Muscle of back (tissue), 11 donors: ENCODE results near the gene ZBTB7A. TPM values are rescaled to one million over a fixed set of nuclear protein-coding genes. Genes with fewer than 3 reads are reported as not detected.
"Not testable (repeated sequence)": the region's sequence is repeated elsewhere in the genome, so short reads cannot be mapped to it uniquely, and the experiment has no call there.

Source experiments
- DNase-seq, 3 donors: peaks; one replicate each; pipeline versions ENCODE4 v3.0.0 to v3.0.0-alpha.2; 2013
- polyA plus RNA-seq, 10 donors: library from polyadenylated mRNA; unstranded; fragments of 120-200 nt; gene quantifications; one replicate each; pipeline ENCODE4 v1.2.1, GENCODE V29; 2013; ENCODE audit not compliant: insufficient read length in 10 of 10

Gene ZBTB7A
- polyA plus RNA-seq, 10 donors, result 5.4 to 9.0 (median 8.0) TPM

DNA sequence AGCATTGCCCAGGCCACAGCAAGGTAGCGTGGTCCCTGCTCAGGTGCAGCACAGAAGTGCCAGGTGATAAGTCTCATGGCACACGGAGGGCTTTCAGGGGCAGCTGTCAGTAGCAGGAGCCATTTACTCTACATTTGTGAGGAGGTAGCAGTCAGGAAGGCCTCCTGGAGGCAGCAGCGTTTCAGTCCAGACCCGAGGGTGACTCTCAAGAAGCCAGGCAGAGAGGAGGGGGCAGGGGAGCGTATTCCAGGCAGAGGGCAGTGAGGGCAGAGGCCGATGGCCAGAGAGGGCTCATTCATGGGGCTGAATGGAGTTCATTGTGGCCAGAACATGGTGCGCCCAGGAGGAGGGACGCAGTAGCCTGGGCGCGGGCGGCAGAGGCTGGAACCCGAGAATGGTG, 50.2 kb downstream of the ZBTB7A start:
- no peak for DNase-seq

DNA sequence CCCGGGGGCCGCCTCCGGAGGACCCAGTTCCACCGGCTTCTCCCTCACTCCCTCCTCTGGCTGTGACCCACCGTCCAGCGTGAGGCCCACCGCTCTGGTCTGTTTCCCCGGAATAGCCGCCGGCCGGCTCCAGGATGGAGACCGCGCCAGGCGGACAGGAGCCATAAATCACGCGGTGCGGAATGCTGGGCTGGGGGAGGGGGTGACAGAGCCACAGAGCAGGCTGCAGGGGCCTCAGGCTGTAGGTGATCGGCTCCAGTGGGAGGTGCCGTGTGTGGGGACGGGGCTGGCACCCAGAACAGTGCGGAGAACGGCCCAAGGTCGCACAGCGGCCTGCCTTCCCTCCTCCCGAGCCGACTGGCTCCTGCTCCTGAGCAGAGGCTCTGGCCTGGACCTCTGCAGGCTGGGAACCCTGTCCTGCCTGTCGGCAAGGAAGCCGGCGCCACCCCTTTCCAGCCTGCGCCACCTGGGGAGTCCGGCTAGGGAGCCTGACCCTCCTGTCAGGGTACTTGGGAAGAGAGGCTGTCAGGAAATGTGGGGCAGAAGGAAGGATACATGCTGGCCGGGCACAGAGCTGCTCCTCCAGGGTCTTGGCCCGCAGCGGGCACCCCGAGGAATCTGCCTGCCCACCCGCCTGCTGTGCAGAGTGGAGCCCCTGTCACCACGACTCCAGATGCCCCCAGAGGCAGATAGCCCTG, 50.8 kb downstream of the ZBTB7A start:
- peak in 2 of 3 donors; percentile 38 to 73 for DNase-seq

DNA sequence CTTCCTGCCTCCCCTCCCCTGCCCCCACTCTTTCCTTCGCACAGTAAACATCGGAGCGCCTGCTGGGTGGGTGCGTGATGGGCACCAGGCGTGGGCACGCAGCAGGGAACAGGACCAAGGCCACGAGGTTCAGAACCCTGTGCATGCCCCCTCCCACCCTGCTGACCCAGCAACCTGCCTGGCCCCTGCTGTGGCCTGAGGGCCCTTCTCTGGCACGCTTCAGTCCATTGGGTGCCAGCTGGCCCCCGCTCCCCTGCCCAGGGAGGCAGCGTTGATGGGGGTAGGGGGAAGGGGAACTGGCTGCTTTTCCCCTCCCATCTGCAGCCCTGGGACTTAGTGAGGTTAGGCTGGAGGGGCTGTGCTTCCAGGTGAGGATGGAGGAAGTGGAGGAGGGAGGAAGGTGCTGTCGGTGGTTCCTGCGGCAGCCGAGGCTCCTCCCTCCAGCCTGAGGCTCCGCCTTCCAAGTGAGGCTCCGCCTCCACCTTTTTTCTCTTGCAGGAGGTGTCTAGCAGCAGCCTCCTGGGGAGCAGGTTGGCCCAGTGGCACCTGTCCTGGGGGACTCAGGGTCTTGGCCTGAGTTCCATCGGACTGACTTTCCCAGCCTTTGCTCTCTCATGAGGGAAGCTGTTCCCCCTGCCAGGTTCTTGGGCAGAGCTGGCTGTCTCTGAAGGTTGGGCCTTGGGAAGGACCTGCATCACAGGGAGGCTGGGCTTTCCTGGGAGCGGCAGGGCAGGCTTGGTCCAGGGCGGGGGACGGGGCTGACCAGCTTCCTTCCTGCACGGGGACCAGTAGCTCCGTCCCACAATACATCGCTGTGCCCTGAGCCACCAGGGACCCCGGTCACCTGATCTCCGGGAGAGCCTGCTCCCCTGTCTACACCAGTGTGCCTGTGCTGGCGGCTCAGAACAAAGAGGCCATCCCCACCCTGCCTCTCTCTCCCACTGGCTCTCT, 51.9 kb downstream of the ZBTB7A start:
- peak in 1 of 3 donors; percentile 40 for DNase-seq

DNA sequence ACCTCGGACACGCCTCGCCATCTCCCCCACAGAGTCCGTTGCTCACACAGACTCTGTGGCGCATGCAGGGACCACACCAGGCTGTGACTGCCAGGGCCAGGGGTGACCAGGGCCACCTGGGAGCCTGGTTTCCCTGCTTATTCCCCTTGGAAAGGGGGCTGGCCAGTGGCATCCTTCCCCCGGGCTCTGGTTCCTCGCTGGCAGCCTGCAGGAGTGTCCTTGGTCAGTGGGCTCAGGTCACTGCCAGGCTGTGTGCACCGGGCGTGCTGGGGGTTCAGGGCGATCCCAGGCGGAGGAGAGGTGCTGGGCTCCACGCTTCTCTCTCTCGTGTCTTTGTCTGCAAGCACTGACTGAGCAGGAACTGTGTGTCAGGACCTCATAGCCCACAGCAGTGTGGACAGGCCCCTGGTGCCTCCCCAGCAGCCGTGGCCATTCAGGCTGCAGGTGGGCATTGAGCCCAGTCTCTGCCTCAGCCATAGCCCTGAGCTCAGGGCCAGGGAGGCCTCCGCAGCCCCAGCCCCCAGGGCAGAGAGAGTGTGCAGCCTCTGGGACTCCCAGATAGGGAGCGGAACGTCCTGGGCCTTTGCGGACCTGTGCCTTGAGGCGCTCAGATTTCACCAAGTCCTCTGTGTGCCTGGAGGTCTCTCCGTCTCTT, 52.7 kb downstream of the ZBTB7A start:
- DNase-seq, result no peak

DNA sequence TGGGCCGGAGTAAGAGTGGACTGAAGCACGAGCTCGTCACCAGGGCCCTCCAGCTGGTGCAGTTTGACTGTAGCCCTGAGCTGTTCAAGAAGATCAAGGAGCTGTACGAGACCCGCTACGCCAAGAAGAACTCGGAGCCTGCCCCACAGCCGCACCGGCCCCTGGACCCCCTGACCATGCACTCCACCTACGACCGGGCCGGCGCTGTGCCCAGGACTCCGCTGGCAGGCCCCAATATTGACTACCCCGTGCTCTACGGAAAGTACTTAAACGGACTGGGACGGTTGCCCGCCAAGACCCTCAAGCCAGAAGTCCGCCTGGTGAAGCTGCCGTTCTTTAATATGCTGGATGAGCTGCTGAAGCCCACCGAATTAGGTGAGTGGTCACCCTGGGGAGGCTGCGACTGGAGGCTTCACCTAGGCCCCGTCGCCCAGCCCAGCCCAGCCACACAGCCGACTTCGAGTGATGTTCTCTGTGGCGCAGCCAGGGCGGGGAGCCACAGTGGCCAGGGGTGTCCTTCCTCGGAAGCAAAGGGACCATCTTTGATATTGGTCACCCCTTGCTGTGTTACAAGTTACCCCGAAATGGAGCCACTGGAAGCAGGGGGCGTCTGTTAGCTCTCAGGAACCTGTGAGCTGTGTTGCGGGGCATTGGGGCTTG, 53.6 kb downstream of the ZBTB7A start:
- DNase-seq, result no peak

DNA sequence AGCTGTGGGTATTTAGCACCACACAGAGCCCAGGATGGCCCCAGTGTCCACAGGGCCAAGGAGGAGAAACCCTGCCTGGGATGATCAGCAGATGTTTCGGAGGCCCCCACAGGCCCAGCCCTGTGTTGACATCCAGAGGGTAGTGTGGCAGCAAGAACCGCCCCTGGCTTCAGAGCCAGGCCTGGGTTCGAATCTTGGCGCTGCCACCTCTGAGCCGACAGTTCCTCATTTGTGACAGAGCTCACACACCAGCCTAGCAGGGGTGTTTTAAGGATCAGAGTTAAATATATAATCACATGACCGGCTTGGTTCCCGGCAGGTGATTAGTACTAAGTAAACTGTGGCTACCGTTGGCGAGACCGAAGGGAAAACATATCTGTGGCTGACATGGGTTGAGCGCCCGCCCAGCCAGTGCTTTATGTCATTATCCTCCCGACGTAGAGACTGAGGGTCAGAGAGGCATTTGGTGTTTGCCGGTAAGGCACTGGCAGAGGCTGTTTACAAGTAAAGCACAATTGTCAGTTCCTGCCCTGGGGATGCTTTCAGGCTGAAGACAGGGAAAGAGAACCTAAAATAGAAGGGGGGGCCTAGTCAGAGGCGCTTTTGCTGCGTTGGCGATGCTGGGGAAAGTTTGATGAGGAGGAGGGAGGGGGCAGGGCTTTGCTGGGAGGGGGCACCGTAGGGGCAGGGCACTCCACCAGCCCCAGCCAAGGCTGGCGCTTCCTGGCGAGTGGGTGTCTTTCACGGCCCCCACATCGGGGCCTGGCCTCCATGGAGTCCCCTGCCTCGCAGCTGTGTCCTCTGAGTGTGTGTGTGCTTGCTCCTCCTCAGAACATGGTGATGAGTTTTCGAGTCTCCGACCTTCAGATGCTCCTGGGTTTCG, 54.4 kb downstream of the ZBTB7A start:
- DNase-seq, result no peak

DNA sequence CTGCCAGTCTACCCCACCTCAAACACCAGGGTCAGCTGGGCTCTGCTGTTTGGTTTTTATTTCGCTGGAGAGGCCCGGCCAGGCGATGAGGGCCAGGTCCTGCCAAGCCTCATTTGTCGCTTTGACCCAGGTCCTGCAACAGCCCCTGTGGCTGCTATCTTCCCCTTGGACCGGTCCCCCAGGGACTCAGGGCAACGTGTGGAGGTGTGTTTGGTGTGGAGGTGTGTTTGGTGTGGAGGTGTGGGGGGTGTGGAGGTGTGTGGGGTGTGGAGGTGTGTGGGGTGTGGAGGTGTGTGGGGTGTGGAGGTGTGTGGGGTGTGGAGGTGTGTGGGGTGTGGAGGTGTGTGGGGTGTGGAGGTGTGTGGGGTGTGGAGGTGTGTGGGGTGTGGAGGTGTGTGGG, 55.3 kb downstream of the ZBTB7A start:
- not testable (repeated sequence) for DNase-seq

DNA sequence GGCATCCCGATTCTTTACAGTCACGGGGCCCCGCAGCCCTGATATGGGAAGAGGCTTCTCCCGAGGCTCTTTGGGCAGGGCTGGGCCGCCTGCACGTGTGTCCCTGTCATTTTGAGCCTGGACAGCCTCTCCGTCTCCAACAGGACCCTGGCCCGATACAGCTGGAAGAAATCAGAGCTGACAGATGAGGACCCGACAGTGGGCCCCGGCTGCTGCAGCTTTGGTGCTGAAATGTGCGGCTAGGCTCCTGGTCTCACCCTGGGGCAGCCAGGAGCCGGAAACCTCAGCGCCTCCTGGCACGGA, 55.9 kb downstream of the ZBTB7A start:
- DNase-seq, result no peak

DNA sequence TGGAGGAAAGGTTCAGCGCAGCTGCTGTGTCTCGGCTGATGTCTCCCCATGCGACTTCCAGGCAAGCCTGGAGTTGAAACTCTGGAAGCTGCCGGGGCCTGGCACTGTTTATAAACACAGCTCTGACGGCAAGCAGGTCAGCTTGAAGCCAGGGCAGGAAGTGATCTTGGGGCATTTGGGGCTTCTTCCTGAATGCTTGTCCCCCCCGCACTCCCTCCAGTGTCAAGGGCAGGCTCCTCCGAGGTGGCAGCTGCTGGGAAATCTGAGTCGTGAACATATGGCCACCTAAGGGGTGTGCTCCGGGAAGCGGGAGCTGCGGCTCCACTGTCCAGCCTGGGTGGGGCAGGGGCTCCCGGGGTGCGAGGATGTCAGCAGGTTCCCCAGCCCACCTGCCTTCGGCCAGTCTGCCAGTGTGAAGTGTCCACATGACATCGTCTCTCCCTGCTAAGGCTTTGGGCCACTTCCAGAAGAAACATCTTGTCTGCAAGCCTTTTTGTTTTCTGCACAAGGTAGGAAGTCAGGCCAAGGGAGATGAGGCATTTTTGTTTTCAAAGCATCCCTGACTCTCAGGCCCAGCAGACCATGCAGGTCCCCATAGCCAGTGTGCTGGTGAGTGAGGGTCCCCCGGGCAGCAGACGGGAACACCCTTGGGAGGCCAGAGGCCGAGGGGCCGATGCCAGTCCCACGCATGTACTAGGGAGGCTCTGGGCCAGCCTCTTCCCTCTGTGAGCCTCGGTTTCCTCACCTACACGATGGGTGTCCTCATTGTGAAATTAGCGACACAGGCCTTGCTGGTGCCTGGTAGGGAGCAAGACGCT, 56.5 kb downstream of the ZBTB7A start:
- DNase-seq, result peak in 2 of 3 donors; percentile 19 to 67

DNA sequence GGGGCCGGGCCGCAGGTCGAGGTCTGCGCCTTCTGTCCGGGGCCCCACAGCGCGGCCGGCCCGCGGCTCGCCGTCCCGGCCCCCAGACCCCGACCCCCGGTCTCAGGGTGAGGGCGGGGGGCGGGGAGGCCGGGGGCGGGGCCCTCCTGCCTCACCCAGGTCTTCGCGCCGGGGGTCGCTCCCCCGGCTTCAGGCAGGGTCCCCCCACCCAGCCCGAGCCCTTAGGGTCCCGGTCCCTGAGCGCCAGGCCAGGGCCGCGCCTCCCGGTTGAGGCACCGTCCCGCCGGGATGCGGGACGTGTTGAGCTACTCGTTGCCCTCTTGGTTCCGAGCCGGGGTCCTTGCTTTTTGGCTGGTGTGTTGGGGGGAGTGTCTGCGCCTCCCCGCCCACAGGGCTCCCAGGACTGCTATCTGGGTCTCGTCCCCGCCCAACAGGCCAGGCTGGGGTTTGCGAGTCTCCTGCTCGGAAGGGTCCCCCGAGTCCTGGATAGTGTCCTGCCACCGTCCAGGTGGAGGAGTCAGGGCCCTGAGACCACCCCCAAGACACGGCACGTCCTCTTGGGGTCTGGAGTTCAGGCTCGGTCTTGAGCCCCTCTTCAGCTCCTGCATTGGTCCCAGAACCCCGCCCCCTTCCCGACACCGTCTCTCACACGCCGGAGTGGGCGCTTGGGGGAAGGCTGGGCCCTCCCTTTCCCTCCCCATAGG, 58.7 kb downstream of the ZBTB7A start:
- DNase-seq, result peak in 2 of 3 donors; percentile 24 to 75

DNA sequence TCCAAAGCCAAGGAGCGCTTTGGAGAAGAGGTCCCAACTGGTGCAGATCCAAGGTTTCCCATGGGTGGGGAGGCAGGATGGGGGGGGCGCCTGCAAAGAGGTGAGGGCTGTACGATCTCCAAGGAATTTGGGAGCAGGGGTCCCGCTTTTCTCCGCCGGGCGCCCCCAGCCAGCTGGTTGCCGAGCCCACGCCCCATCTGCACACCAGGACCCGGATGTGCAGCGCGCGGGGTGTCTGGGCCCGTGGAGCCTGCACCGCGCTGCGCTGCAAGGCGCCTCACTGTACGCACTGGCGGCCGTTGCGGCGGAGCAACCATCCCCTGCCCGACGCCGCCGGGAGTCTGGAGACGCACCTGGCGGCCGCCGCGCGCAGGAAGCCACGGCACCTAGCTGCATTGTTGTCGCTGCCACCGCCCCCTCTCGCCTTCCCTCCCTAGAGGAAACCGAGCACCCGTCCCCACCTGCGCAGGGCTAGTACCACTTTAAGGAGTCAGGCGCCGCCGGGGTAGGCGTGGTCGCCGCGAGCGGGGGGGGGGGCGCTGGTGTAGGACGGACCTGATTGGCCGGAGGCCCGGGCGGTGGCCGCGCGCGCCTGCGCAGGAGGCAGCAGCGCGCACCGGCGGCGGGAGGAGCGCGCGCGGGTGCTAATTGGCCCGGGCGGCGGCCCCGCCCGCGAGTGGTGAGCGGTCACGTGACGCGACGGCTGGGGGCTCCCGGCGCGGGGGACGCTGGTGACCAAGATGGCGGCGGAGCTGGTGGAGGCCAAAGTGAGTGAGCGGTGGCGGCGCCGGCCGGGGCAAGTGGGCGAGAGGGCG, 59.5 kb downstream of the ZBTB7A start, which contains the start of gene PIAS4:
Gene PIAS4 (plus strand): TSS at position 716 of the 815 bp plus-strand sequence. CDS start 25 bp downstream, at position 741.
- DNase-seq, result peak; percentile 97 to 99 (median 99)

DNA sequence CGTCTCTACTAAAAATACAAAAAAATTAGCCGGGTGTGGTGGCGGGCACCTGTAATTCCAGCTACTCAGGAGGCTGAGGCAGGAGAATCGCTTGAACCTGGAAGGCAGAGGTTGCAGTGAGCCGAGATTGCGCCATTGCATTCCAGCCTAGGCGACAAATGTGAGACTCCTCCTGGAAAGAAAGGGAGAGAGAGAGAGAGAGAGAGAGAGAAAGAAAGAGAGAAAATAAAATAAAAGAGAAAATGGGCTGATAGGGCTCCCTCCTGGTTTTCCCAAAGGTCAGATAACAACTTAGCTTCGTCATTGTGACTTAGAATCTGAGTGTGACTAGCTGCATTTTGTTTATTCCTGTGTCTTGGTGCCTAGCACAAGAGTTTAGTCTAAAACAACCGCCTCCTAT, 61.3 kb downstream of the ZBTB7A start:
- not testable (repeated sequence) for DNase-seq

DNA sequence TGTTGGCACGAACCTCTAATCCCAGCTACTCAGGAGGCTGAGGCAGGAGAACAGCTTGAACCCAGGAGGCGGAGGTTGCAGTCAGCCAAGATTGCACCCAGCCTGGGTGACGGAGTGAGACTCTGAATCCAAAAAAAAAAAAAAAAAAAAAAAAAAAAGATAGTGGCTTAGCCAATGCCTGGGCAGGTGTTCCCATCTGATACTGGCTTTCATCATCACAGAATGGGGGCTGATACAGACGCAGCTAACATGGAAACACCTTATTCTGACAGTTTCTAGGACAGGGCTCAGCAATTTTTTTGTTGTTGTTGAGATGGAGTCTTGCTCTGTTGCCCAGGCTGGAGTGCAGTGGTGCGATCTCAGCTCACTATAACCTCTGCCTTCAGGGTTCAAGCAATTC, 65.9 kb downstream of the ZBTB7A start:
- not testable (repeated sequence) for DNase-seq

DNA sequence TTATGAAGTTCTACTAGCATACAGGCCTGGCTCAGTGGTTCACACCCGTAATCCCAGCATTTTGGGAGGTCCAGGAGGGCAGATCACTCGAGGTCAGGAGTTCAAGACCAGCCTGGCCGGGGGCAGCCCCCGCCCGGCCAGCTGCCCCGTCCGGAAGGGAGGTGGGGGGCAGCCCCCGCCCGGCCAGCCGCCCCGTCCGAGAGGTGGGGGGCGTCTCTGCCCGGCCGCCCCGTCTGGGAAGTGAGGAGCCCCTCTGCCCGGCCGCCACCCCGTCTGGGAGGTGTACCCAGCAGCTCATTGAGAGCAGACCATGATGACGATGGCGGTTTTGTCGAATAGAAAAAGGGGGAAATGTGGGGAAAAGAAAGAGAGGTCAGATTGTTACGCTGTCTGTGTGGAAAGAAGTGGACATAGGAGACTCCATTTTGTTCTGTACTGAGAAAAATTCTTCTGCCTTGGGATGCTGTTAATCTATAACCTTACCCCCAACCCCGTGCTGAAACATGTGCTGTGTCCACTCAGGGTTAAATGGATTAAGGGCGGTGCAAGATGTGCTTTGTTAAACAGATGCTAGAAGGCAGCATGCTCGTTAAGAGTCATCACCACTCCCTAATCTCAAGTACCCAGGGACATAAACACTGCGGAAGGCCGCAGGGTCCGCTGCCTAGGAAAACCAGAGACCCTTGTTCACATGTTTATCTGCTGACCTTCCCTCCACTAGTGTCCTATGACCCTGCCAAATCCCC, 67.9 kb downstream of the ZBTB7A start:
- DNase-seq, result not testable (repeated sequence)

DNA sequence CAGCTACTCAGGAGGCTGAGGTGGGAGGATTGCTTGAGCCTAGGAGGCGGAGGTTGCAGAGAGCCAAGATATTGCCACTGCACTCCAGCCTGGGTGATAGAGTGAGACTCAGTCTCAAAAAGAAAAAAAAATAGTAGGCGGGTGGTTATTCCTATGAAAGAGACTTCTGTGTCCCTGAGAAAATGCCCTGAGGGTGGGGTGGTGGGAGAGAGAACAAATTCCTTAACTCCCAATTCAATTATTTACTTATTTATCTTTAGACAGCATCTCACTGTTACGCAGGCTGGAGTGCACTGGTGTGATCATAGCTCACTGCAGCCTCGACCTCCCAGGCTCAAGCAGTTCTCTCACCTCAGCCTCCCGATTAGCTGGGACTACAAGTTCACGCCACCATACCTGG, 71.1 kb downstream of the ZBTB7A start:
- no peak for DNase-seq
